ENCODE data around the gene KCNJ10.

KCNJ10 gene

GRCh38 chr1:159960721-159961381 lies 109.1 kb downstream of the KCNJ10 start:
- in situ Hi-C loops (cut with MboI; ENCODE audit: low sequenced_read_pairs, unreplicated experiment) = no loop called here
- TF ChIP-seq CTCF (IDR thresholded peaks at IDR 0.05; ENCODE audit: borderline replicate concordance, control extremely low read depth, extremely low read depth, insufficient read depth, missing control alignments) = no peak
- no peak for DNase-seq (ENCODE audit: low spot score)

- no peak for DNase-seq (ENCODE audit: low spot score)
- TF ChIP-seq CTCF (IDR thresholded peaks at IDR 0.05; ENCODE audit: borderline replicate concordance, control extremely low read depth, extremely low read depth, insufficient read depth, missing control alignments) = no peak
- in situ Hi-C loops (cut with MboI; ENCODE audit: low sequenced_read_pairs, unreplicated experiment) = no loop called here
These were observed 110.5 kb downstream of the KCNJ10 start for GRCh38 chr1:159959451-159959850.

GRCh38 chr1:159958719-159959380 lies 111.1 kb downstream of the KCNJ10 start:
- no peak for DNase-seq (ENCODE audit: low spot score)
- in situ Hi-C loops (cut with MboI; ENCODE audit: low sequenced_read_pairs, unreplicated experiment) = no loop called here
- TF ChIP-seq CTCF (IDR thresholded peaks at IDR 0.05; ENCODE audit: borderline replicate concordance, control extremely low read depth, extremely low read depth, insufficient read depth, missing control alignments) = no peak

GRCh38 chr1:159957824-159958268 lies 112.1 kb downstream of the KCNJ10 start:
- no peak for DNase-seq (ENCODE audit: low spot score)
- no peak for TF ChIP-seq CTCF (IDR thresholded peaks at IDR 0.05; ENCODE audit: borderline replicate concordance, control extremely low read depth, extremely low read depth, insufficient read depth, missing control alignments)
- in situ Hi-C loops (cut with MboI; ENCODE audit: low sequenced_read_pairs, unreplicated experiment) = no loop called here

- TF ChIP-seq CTCF (IDR thresholded peaks at IDR 0.05; ENCODE audit: borderline replicate concordance, control extremely low read depth, extremely low read depth, insufficient read depth, missing control alignments) = no peak
- DNase-seq (ENCODE audit: low spot score) = no peak
- in situ Hi-C loops (cut with MboI; ENCODE audit: low sequenced_read_pairs, unreplicated experiment) = no loop called here
These were observed 114.5 kb downstream of the KCNJ10 start for GRCh38 chr1:159955456-159955855.

- no peak for TF ChIP-seq CTCF (IDR thresholded peaks at IDR 0.05; ENCODE audit: borderline replicate concordance, control extremely low read depth, extremely low read depth, insufficient read depth, missing control alignments)
- no peak for DNase-seq (ENCODE audit: low spot score)
- in situ Hi-C loops (cut with MboI; ENCODE audit: low sequenced_read_pairs, unreplicated experiment) = no loop called here
These were observed 116.1 kb downstream of the KCNJ10 start, which contains the start of gene SLAMF9 for GRCh38 chr1:159953536-159954515. SLAMF9 (minus strand) TSS chr1:159954237; CDS start chr1:159954137, 100 bp downstream.
